Astrocyte of the hippocampus (primary cell): Measurements from ENCODE around the gene SPZ1.
"Not testable (repeated sequence)": the region's sequence is repeated elsewhere in the genome, so short reads cannot be mapped to it uniquely, and the experiment has no call there.

Source experiments
- DNase-seq: peaks from one replicate; pipeline ENCODE4 v3.0.0; 2011; ENCODE audit warnings: low read depth, low spot score

SPZ1 gene

GRCh38 chr5:80339116-80339515 lies 19.3 kb downstream of the SPZ1 start:
- DNase-seq: no peak

GRCh38 chr5:80341016-80341775 lies 21.4 kb downstream of the SPZ1 start:
- DNase-seq: no peak

- peak; percentile 1 for DNase-seq
Measured at GRCh38 chr5:80343067-80343466, 23.3 kb downstream of the SPZ1 start.

GRCh38 chr5:80346055-80346454 lies 26.3 kb downstream of the SPZ1 start:
- peak; percentile 15 for DNase-seq

- no peak for DNase-seq
Measured at GRCh38 chr5:80348171-80348570, 28.4 kb downstream of the SPZ1 start.

GRCh38 chr5:80351019-80351418 lies 31.2 kb downstream of the SPZ1 start:
- DNase-seq: not testable (repeated sequence)

- no peak for DNase-seq
Measured at GRCh38 chr5:80355686-80356085, 35.9 kb downstream of the SPZ1 start.

- no peak for DNase-seq
Measured at GRCh38 chr5:80357671-80358070, 37.9 kb downstream of the SPZ1 start.

GRCh38 chr5:80360914-80361444 lies 41.2 kb downstream of the SPZ1 start:
- DNase-seq: no peak

GRCh38 chr5:80364892-80365291 lies 45.1 kb downstream of the SPZ1 start:
- DNase-seq: no peak

- DNase-seq: peak; percentile 5
Measured at GRCh38 chr5:80368661-80369480, 49.1 kb downstream of the SPZ1 start.

- no peak for DNase-seq
Measured at GRCh38 chr5:80369521-80369920, 49.7 kb downstream of the SPZ1 start.

- no peak for DNase-seq
Measured at GRCh38 chr5:80370390-80370789, 50.6 kb downstream of the SPZ1 start.
